ENCODE data around the gene TMEFF2. TPM values are rescaled to one million over a fixed set of nuclear protein-coding genes. Genes with fewer than 3 reads are reported as not detected.

The TMEFF2 gene
- total and polyA plus RNA-seq, 10 of the 15 experiments (the other 5 are each of a cell fraction or from before 2014, with no cell fraction given), result not detected

GRCh38 chr2:191957996-191958860 is 236.5 kb downstream of the TMEFF2 start:
- TF ChIP-seq BRCA1 (IDR thresholded peaks at IDR 0.05; ENCODE audit: low read depth, low read length) (no peak), IRF5 (IDR thresholded peaks at IDR 0.05; ENCODE audit: borderline replicate concordance) (no peak), RFX5 (IDR thresholded peaks at IDR 0.05; ENCODE audit: low read depth, low read length) (no peak), SIN3A (IDR thresholded peaks at IDR 0.05; ENCODE audit: low read depth, low read length) (no peak), CREB1 (IDR thresholded peaks at IDR 0.05; ENCODE audit: low read depth) (no peak), ZBTB40 (IDR thresholded peaks at IDR 0.05; ENCODE audit: borderline replicate concordance) (no peak), RELA (IDR thresholded peaks at IDR 0.05; ENCODE audit: borderline replicate concordance, partially characterized antibody) (no peak), GABPA (IDR thresholded peaks at IDR 0.05; ENCODE audit: low read depth) (no peak), MYB (IDR thresholded peaks at IDR 0.05; ENCODE audit: borderline replicate concordance, low read depth, low read length) (no peak)
- H3K4me3 ChIP-seq, result no peak overlapping the region
- no peaks in the 10 kb centered on the region for H3K79me2 ChIP-seq (ENCODE audit: control insufficient read depth, insufficient read depth, low read length)
- ChIA-PET POLR2A (interaction anchor here (0.6 kb wide), 1 partner anchor 9 kb away, joined by 3 read pairs; no protein-coding TSS in a partner anchor), SMC1A (ENCODE audit: uncharacterized antibody, unreplicated experiment) (interaction anchor here (1.2 to 3.3 kb wide), 10 partner anchors 9 to 87 kb away, joined by 3 to 15 read pairs (median 6); no protein-coding TSS in a partner anchor), RAD21 (ENCODE audit: unreplicated experiment) (interaction anchor here (0.9 to 1.4 kb wide), 4 partner anchors 9 to 43 kb away, joined by 3 to 4 read pairs (median 4); no protein-coding TSS in a partner anchor), CTCF (interaction anchor here (0.6 to 1.5 kb wide), 5 partner anchors 16 to 205 kb away, joined by 3 to 4 read pairs (median 3); no protein-coding TSS in a partner anchor)
- in situ Hi-C loops (cut with MboI) (no loop called here), intact Hi-C loops (cut with micrococcal nuclease; ENCODE audit: unreplicated experiment) (loop anchor here (5.0 kb wide), 1 partner anchor 44 kb away; no protein-coding TSS in a partner anchor)
- H4K20me1 ChIP-seq (ENCODE audit: control insufficient read depth, insufficient read depth), result no peaks in the 10 kb centered on the region
- H3K4me2 ChIP-seq (ENCODE audit: control insufficient read depth, insufficient read depth), result no peak overlapping the region
- H3K27me3 ChIP-seq (replicated peaks in 1 of 2; ENCODE audit: control insufficient read depth in 2 of 2, insufficient read depth in 2 of 2, low read length in 1 of 2), result no peaks in the 10 kb centered on the region
- no peak overlapping the region for H3K27ac ChIP-seq (ENCODE audit: control insufficient read depth, insufficient read depth)
- H3K36me3 ChIP-seq (ENCODE audit: control insufficient read depth in 2 of 2, insufficient read depth in 2 of 2, low read length in 1 of 2), result no peaks in the 10 kb centered on the region
- H3K4me1 ChIP-seq (ENCODE audit: control insufficient read depth, insufficient read depth, low read length), result no peaks in the 10 kb centered on the region
- H3K9ac ChIP-seq (ENCODE audit: control insufficient read depth, insufficient read depth, low read length), result no peak overlapping the region
- no peak for DNase-seq (ENCODE audit: low read depth, low spot score)
- FAIRE-seq, result peak; percentile 49
- 3% methylated on average over 7 of the region's 7 CpGs for WGBS (ENCODE audit: insufficient coverage, insufficient replicate concordance, low lambda C conversion rate, missing lambda C conversion rate)
- no TSS peak for BruUV-seq (replicated peaks)
- H3K9me3 ChIP-seq (replicated peaks; ENCODE audit: control insufficient read depth, insufficient read depth, low read length), result no peaks in the 10 kb centered on the region
- peak overlapping the region; percentile 34; the same call in 1 of the 2 replicates for H2AFZ ChIP-seq (ENCODE audit: control insufficient read depth, low read depth, low read length)
- peak; percentile 60 for ATAC-seq
